ENCODE measurements around the gene CRYAB.

The CRYAB gene

DNA sequence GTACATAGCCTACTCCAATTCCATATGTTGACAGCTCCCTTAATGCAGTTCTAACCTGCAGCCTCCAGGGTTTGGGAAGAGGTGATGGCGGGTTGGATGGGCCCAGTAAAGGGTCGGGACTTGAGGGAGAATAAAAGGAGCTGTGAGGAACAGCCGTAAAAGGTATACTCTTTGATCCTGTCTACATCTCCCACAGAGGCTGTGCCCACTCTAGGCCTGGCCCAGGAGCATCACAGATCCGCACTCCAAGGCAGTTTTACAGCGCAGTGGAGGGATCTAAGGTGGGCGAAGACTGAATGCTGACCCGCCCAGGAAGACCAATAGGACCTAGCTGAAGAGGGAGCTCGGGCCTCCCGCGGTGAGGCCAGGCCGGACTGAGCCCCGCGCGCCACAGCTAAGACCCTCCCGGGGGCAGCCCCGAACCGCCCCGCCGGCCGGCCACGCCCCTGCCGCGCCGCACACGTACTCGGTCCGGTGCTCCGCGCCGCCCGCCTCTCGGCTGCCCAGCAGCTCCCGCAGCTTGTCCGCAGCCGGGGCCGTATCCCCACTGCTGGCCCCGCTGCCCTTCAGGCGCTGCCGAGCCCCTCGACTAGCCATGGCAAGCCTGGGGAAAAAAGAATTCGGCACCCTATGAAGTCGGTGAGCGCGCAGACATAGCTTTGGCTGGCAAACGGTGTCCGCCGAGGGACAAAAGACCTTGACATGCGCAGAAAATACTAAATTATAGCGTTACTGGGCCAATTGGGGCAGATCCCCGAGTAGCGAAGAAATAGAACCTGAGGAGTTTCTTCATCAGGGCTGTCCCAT is 40.5 kb downstream of the CRYAB start, which contains the start of gene ALG9:
Gene ALG9 (minus strand): TSS at position 696 of the 807 bp plus-strand sequence. CDS start 99 bp downstream, at position 597.
- intact Hi-C loops (cut with DNase I): loop anchor here (10.0 kb wide), 1 partner anchor 214 kb away; the partner anchor contains the start of genes SDHD and TIMM8B
- DNase-seq: peak; percentile 67 to 95 (median 86)

DNA sequence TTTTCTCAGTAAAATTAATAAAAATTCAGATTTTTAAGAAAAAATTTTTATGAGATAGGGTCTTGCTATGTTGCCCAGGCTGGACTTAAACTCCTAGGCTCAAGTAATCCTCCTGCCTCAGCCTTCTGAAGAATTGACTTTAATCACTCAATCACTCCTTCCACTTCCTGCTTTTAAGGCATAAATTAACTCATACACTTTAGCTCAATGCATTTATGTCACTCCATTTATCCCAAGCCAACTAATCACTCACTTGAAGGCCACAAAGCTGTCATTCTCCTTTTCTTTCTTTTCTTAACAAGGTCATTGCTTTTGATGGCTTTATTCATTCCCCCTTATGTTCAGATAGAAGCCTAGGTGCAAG is 41.1 kb downstream of the CRYAB start:
- DNase-seq: no peak
- intact Hi-C loops (cut with DNase I): loop anchor here (10.0 kb wide), 1 partner anchor 214 kb away; the partner anchor contains the start of genes SDHD and TIMM8B

DNA sequence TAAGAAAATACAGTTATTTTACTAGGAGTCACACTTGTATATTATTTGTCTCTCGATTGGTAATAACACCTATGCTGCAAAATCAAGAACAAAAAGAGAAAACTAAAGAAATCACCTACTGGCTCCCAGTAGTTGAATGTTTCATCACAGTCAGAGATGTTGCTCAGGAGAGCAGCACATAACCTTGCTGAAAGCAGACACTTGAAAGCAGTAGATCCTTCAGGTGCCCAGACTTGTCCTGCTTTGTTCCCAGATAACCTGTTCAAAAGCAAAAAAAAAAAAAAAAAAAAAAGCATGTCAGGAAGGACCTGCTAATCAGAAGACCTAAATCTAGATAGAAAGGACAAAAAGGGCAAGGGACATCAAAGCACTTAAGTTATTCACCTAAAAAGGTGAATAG is 41.5 kb downstream of the CRYAB start:
- intact Hi-C loops (cut with DNase I): loop anchor here (10.0 kb wide), 1 partner anchor 215 kb away; the partner anchor contains the start of genes SDHD and TIMM8B
- no peak for DNase-seq

DNA sequence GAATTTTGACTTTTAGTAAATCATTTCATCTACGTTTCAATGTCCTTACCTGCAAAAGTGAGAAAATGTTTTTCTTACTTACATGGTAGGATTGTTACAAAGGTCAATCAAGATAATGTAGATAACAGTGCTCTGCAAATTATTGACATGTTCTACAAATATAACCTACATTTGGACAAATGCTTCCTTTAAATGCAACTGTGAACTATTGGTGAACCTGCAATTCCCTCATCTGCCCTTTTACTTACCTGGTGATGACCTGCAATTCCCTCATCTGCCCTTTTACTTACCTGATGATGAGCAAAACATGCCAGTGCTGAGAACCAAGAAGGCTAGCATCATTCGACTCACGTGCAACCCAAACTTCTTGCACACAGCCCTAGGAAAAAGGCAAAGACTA is 51.3 kb downstream of the CRYAB start:
- intact Hi-C loops (cut with DNase I): no loop called here
- no peak for DNase-seq

Measured in head of caudate nucleus (tissue), 42 donors.